NCI-H526 treated with DMSO at 0.1 percent for 48 hours (cell line): ENCODE measurements around the gene PHLDB1.
"Not testable (repeated sequence)": the region's sequence is repeated elsewhere in the genome, so short reads cannot be mapped to it uniquely, and the experiment has no call there.

Experiments
- DNase-seq: peaks from one replicate; lab custom pipeline; 2025; lab: John Stamatoyannopoulos, UW

PHLDB1 gene

GRCh38 chr11:118606157-118606843, 1.1 kb upstream of the PHLDB1 start:
- DNase-seq: no peak

GRCh38 chr11:118606844-118607228, 579 bp upstream of the PHLDB1 start:
- DNase-seq: no peak

- peak; percentile 32 for DNase-seq
These were observed 1.2 kb downstream of the PHLDB1 start for GRCh38 chr11:118608360-118609227.

GRCh38 chr11:118609380-118610224, 2.2 kb downstream of the PHLDB1 start:
- DNase-seq: no peak

- no peak for DNase-seq
These were observed 2.9 kb downstream of the PHLDB1 start for GRCh38 chr11:118610225-118610772.

- DNase-seq: peak; percentile 73
These were observed 3.5 kb downstream of the PHLDB1 start for GRCh38 chr11:118610773-118611432.

- not testable (repeated sequence) for DNase-seq
These were observed 4.0 kb downstream of the PHLDB1 start for GRCh38 chr11:118611433-118611795.

GRCh38 chr11:118612378-118612777, 5.0 kb downstream of the PHLDB1 start:
- DNase-seq: no peak

GRCh38 chr11:118614511-118614910, 7.1 kb downstream of the PHLDB1 start:
- DNase-seq: no peak

- no peak for DNase-seq
These were observed 8.0 kb downstream of the PHLDB1 start for GRCh38 chr11:118615282-118615975.

- DNase-seq: no peak
These were observed 8.6 kb downstream of the PHLDB1 start for GRCh38 chr11:118615976-118616371.

- DNase-seq: no peak
These were observed 10.9 kb downstream of the PHLDB1 start for GRCh38 chr11:118618115-118618990.

GRCh38 chr11:118618991-118619375, 11.6 kb downstream of the PHLDB1 start:
- DNase-seq: no peak

- no peak for DNase-seq
These were observed 12.2 kb downstream of the PHLDB1 start for GRCh38 chr11:118619444-118620197.

- DNase-seq: no peak
These were observed 13.2 kb downstream of the PHLDB1 start for GRCh38 chr11:118620529-118621070.

- peak; percentile 96 for DNase-seq
These were observed 13.8 kb downstream of the PHLDB1 start for GRCh38 chr11:118621071-118621783.

- peak; percentile 31 for DNase-seq
These were observed 14.5 kb downstream of the PHLDB1 start for GRCh38 chr11:118621784-118622375.
